PC-3 (cell line): ENCODE data around the gene DBET. TPM values are rescaled to one million over a fixed set of nuclear protein-coding genes. Genes with fewer than 3 reads are reported as not detected.
"Not testable (repeated sequence)": the region's sequence is repeated elsewhere in the genome, so short reads cannot be mapped to it uniquely, and the experiment has no call there.

Experiments used
- ATAC-seq: fragments of 200-7000 bp; cut with Tn5 transposase; 2 replicates; pipeline ENCODE4 v1.9.1; 2020; ENCODE audit warnings: mild to moderate bottlenecking, moderate library complexity
- BruUV-seq: library from RNA; stranded (reverse); fragments of 400-500 nt; replicated peaks from 2 replicates; lab custom pipeline; 2021; lab: Mats Ljungman, UMichigan
- CTCF ChIA-PET: fragments of 300-600 bp; sonication (Branson Sonifier 250); formaldehyde crosslinking; loops from one replicate; lab custom pipeline; 2022; ENCODE audit warnings: antibody characterized with exemption; lab: Charles Lee
- POLR2A ChIA-PET: fragments of 300-600 bp; sonication (Branson Sonifier 250); formaldehyde crosslinking; loops from one replicate; lab custom pipeline; 2022; ENCODE audit warnings: antibody characterized with exemption; ENCODE audit not compliant: unreplicated experiment; lab: Charles Lee
- DNase-seq: peaks from one replicate; pipeline ENCODE4 v3.0.0-alpha.2; 2015
- H2AFZ ChIP-seq: fragments of 300-600 bp; sonication (generic); 2 replicates; pipeline ENCODE4 v1.6.0; 2016; ENCODE audit warnings: antibody characterized with exemption, low read length
- H3F3A ChIP-seq: fragments of 300-600 bp; sonication (generic); one replicate; pipeline ENCODE4 v1.6.0; 2017; ENCODE audit warnings: antibody characterized with exemption, low read length, control low read depth, mild to moderate bottlenecking; ENCODE audit not compliant: unreplicated experiment
- H3K27ac ChIP-seq: fragments of 300-600 bp; sonication (generic); 2 replicates; pipeline ENCODE4 v1.5.1; 2016; ENCODE audit warnings: mild to moderate bottlenecking, low read length
- H3K27me3 ChIP-seq: fragments of 300-600 bp; sonication (generic); 2 replicates; pipeline ENCODE4 v1.6.1; 2016; ENCODE audit warnings: low read length, mixed read lengths
- H3K36me3 ChIP-seq: fragments of 300-600 bp; sonication (generic); 2 replicates; pipeline ENCODE4 v1.6.1; 2016; ENCODE audit warnings: low read depth, mixed run types, low read length, mixed read lengths
- H3K4me1 ChIP-seq: fragments of 300-600 bp; sonication (generic); 2 replicates; pipeline ENCODE4 v1.5.1; 2016; ENCODE audit warnings: low read length; ENCODE audit not compliant: insufficient read depth
- H3K4me2 ChIP-seq: fragments of 300-600 bp; sonication (generic); 2 replicates; pipeline ENCODE4 v1.6.0; 2016; ENCODE audit warnings: low read length
- H3K4me3 ChIP-seq: fragments of 300-600 bp; sonication (generic); 2 replicates; pipeline ENCODE4 v1.5.1; 2016; ENCODE audit warnings: mild to moderate bottlenecking, low read length, mixed read lengths
- H3K79me2 ChIP-seq: fragments of 300-600 bp; sonication (generic); 2 replicates; pipeline ENCODE4 v1.6.1; 2017; ENCODE audit warnings: low read length, mixed read lengths
- H3K9ac ChIP-seq: fragments of 300-600 bp; sonication (generic); 2 replicates; pipeline ENCODE4 v1.6.0; 2016; ENCODE audit warnings: mild to moderate bottlenecking, low read length
- H3K9me2 ChIP-seq: fragments of 300-600 bp; sonication (generic); replicated peaks from 2 replicates; pipeline ENCODE4 v1.6.1; 2016; ENCODE audit warnings: mixed run types, low read length, mixed read lengths
- H3K9me3 ChIP-seq: fragments of 300-600 bp; sonication (generic); 2 replicates; pipeline ENCODE4 v1.6.1; 2016; ENCODE audit warnings: low read length, mixed read lengths
- H4K20me1 ChIP-seq: fragments of 300-600 bp; sonication (generic); 2 replicates; pipeline ENCODE4 v1.6.1; 2016; ENCODE audit warnings: low read length, mixed read lengths
- intact Hi-C: fragments of 100-400 bp; cut with micrococcal nuclease; formaldehyde crosslinking; loops from 2 replicates; pipeline ENCODE4 v1.9.0; 2023
- total RNA-seq: library from RNA; depleted of rRNA; stranded (reverse); fragments of >200 nt; gene quantifications from 2 replicates; pipeline ENCODE4 v1.2.3, GENCODE V29; 2014; rRNA removed

Gene DBET
- total RNA-seq, 1 experiment from 2014 or later = not detected

DNA sequence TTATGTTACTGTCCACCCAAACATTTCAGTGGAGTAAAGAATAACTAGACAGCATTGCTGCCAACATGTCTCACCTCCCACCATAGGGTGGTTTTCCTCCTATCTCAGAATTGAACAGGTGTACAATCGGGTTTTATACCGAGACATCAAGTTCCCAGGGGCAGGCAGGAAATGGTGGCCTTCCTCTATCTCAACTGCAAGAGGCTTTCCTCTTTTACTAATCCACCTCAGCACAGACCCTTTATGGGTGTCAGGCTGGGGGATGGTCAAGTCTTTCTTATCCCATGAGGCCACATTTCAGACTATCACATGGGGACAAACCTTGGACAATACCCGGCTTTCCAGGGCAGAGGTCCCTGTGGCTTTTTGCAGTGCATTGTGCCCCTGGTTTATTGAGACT lies 48.6 kb downstream of the DBET start:
- BruUV-seq, CTCF ChIA-PET, H3K9ac ChIP-seq, H3K4me3 ChIP-seq, H3K4me2 ChIP-seq, H4K20me1 ChIP-seq, H3K27ac ChIP-seq, intact Hi-C loops, H3K4me1 ChIP-seq, POLR2A ChIA-PET, H3K27me3 ChIP-seq, H2AFZ ChIP-seq, H3F3A ChIP-seq, ATAC-seq, DNase-seq, H3K36me3 ChIP-seq, H3K9me2 ChIP-seq, H3K79me2 ChIP-seq: not testable (repeated sequence)
- peaks cover 41% of the 10 kb centered on the region for H3K9me3 ChIP-seq

DNA sequence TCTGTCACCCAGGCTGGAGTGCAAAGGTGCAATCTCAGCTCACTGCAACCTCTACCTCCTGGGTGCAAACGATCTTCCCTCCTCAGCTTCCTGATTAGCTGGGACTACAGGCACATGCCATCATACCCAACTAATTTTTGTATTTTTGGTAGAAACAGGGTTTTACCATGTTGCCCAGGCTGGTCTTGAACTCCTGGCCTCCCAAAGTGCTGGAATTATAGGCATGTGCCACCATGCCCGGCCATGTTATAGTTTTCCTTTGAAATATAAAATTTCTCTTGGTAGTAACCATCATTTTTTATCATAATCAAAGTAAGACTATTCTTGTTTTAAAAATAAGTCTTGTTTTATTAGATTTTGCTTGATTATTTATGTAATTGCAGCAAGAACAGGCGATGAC lies 50.7 kb downstream of the DBET start:
- POLR2A ChIA-PET, H4K20me1 ChIP-seq, H3K9ac ChIP-seq, intact Hi-C loops, H3F3A ChIP-seq, H3K4me1 ChIP-seq, H2AFZ ChIP-seq, H3K79me2 ChIP-seq, CTCF ChIA-PET, BruUV-seq, H3K27me3 ChIP-seq, H3K36me3 ChIP-seq, ATAC-seq, H3K4me3 ChIP-seq, H3K27ac ChIP-seq, H3K9me2 ChIP-seq, DNase-seq, H3K4me2 ChIP-seq: not testable (repeated sequence)
- peaks cover 21% of the 10 kb centered on the region; the same call in 1 of the 2 replicates for H3K9me3 ChIP-seq

Other genes with a start within 250 kb of the DBET start
- gene FRG1, start 123.6 kb upstream of the DBET start, total RNA-seq = 19.0 and 22.4 TPM in 2 replicates
- 0.47 and 0.86 TPM in 2 replicates for gene FRG2, start 37.2 kb upstream of the DBET start, total RNA-seq
- gene DUX4, start 109.3 kb downstream of the DBET start, total RNA-seq = not detected in 2 replicates